KMS-11 (cell line): Measurements from ENCODE around the gene INO80D.
"Not testable (repeated sequence)": the region's sequence is repeated elsewhere in the genome, so short reads cannot be mapped to it uniquely, and the experiment has no call there.

ENCODE experiments used
- H2AFZ ChIP-seq: fragments of 200-600 bp; sonication (generic); 2 replicates; pipeline ENCODE4 v1.6.1; 2016; ENCODE audit warnings: antibody characterized with exemption, mixed run types, low read depth
- H3K27ac ChIP-seq: fragments of 200-600 bp; sonication (generic); 2 replicates; pipeline ENCODE4 v1.6.1; 2016; ENCODE audit warnings: mild to moderate bottlenecking, mixed run types
- H3K27me3 ChIP-seq: fragments of 200-600 bp; sonication (generic); 2 replicates; pipeline ENCODE4 v1.6.1; 2017; ENCODE audit warnings: mild to moderate bottlenecking, low read depth, mixed run types, moderate library complexity; ENCODE audit not compliant: insufficient read depth
- H3K36me3 ChIP-seq: fragments of 200-600 bp; sonication (generic); 2 replicates; pipeline ENCODE4 v1.6.1; 2017; ENCODE audit warnings: mild to moderate bottlenecking, mixed run types; ENCODE audit not compliant: insufficient read depth
- H3K4me1 ChIP-seq: fragments of 200-600 bp; sonication (generic); 2 replicates; pipeline ENCODE4 v1.6.1; 2016; ENCODE audit warnings: mild to moderate bottlenecking, low read depth, mixed run types; ENCODE audit not compliant: poor library complexity, severe bottlenecking
- H3K4me2 ChIP-seq: fragments of 200-600 bp; sonication (generic); 2 replicates; pipeline ENCODE4 v1.7.0; 2016; ENCODE audit warnings: mild to moderate bottlenecking, mixed run types
- H3K4me3 ChIP-seq: fragments of 200-600 bp; sonication (generic); IDR thresholded peaks from 2 replicates; pipeline ENCODE4 v1.6.1; 2017; ENCODE audit warnings: low read depth, low read length, mixed read lengths; ENCODE audit not compliant: insufficient read depth
- H3K79me2 ChIP-seq: fragments of 200-600 bp; sonication (generic); 2 replicates; pipeline ENCODE4 v1.6.1; 2016; ENCODE audit warnings: low read depth, mixed run types; ENCODE audit not compliant: insufficient read depth
- H3K9ac ChIP-seq: fragments of 200-600 bp; sonication (generic); 2 replicates; pipeline ENCODE4 v1.6.1; 2016; ENCODE audit warnings: mild to moderate bottlenecking, mixed run types
- H4K20me1 ChIP-seq: fragments of 200-600 bp; sonication (generic); 2 replicates; pipeline ENCODE4 v1.6.1; 2016; ENCODE audit warnings: mild to moderate bottlenecking, mixed run types; ENCODE audit not compliant: insufficient read depth
- TF ChIP-seq, protein P1 (sequence below): fragments of 200-600 bp; sonication (generic); conservative IDR thresholded peaks from 2 replicates; pipeline ENCODE4 v1.6.1; 2017; ENCODE audit warnings: low read depth, mild to moderate bottlenecking, antibody characterized with exemption, low read length, moderate library complexity, mixed read lengths

The INO80D gene

DNA sequence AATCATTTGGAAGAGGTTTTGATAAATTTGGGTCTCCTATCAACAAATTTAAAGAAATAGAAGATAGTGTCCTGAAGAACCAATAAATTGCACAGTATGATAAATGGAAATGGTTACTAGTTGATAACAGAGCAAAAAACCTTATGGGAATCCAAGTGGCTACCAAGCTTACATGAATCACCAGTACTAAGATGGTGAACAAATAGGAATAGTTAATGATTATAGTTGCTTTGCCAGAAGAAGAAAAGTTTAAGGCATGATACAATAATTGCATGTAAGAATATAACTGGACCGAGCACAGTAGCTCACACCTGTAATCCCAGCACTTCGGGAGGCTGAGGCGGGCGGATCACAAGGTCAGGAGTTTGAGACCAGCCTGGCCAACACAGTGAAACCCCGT, 19.6 kb upstream of the INO80D start:
- H3K4me1 ChIP-seq, result no peaks in the 10 kb centered on the region
- no peak overlapping the region for H2AFZ ChIP-seq
- H3K27ac ChIP-seq, result no peak overlapping the region
- no peaks in the 10 kb centered on the region for H3K27me3 ChIP-seq
- H3K36me3 ChIP-seq, result no peaks in the 10 kb centered on the region
- H3K4me3 ChIP-seq, result no peak overlapping the region
- TF ChIP-seq, protein P1, sequence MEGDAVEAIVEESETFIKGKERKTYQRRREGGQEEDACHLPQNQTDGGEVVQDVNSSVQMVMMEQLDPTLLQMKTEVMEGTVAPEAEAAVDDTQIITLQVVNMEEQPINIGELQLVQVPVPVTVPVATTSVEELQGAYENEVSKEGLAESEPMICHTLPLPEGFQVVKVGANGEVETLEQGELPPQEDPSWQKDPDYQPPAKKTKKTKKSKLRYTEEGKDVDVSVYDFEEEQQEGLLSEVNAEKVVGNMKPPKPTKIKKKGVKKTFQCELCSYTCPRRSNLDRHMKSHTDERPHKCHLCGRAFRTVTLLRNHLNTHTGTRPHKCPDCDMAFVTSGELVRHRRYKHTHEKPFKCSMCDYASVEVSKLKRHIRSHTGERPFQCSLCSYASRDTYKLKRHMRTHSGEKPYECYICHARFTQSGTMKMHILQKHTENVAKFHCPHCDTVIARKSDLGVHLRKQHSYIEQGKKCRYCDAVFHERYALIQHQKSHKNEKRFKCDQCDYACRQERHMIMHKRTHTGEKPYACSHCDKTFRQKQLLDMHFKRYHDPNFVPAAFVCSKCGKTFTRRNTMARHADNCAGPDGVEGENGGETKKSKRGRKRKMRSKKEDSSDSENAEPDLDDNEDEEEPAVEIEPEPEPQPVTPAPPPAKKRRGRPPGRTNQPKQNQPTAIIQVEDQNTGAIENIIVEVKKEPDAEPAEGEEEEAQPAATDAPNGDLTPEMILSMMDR, result no peak
- H3K4me2 ChIP-seq, result no peak overlapping the region
- H3K79me2 ChIP-seq, result no peaks in the 10 kb centered on the region
- no peak overlapping the region for H3K9ac ChIP-seq
- H4K20me1 ChIP-seq, result no peaks in the 10 kb centered on the region

DNA sequence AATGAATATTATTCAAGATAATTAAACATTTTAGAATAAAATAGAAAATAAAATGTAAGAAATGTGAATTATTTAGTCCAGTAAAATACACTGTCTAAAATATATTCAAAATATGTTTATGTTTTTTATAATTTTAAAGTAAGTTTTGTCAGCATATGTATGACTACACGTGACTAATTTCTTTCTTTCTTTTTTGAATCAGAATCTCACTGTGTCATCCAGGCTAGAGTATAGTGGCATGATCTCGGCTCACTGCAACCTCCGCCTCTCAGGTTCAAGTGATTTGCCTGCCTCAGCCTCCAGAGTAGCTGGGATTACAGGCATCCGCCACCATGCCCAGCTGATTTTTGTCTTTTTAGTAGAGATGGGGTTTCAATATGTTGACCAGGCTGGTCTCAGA, 19.1 kb upstream of the INO80D start:
- Histone ChIP-seq H4K20me1 (no peaks in the 10 kb centered on the region), H3K9ac (no peak overlapping the region), H3K4me2 (no peak overlapping the region), H3K4me3 (no peak overlapping the region), H2AFZ (no peak overlapping the region), H3K4me1 (no peaks in the 10 kb centered on the region), H3K27me3 (no peaks in the 10 kb centered on the region), H3K79me2 (no peaks in the 10 kb centered on the region), H3K27ac (no peak overlapping the region), H3K36me3 (no peaks in the 10 kb centered on the region)
- TF ChIP-seq, protein P1, result no peak

- not testable (repeated sequence) for H4K20me1 ChIP-seq, H3K27me3 ChIP-seq, H3K79me2 ChIP-seq, H2AFZ ChIP-seq, H3K4me1 ChIP-seq, H3K9ac ChIP-seq, H3K27ac ChIP-seq, H3K4me2 ChIP-seq, H3K4me3 ChIP-seq, H3K36me3 ChIP-seq
Measured at GRCh38 chr2:206098872-206099271, 12.9 kb upstream of the INO80D start.

- Histone ChIP-seq H3K4me1 (no peaks in the 10 kb centered on the region), H3K9ac (no peak overlapping the region), H3K27ac (no peak overlapping the region), H3K79me2 (no peaks in the 10 kb centered on the region), H3K27me3 (no peaks in the 10 kb centered on the region), H3K36me3 (no peaks in the 10 kb centered on the region), H2AFZ (no peak overlapping the region), H4K20me1 (no peaks in the 10 kb centered on the region), H3K4me2 (no peak overlapping the region), H3K4me3 (no peak overlapping the region)
- TF ChIP-seq, protein P1, result no peak
Measured at GRCh38 chr2:206098471-206098870, 12.5 kb upstream of the INO80D start.

GRCh38 chr2:206096876-206097275, 10.9 kb upstream of the INO80D start:
- Histone ChIP-seq H3K36me3 (no peaks in the 10 kb centered on the region), H3K27me3 (no peaks in the 10 kb centered on the region), H3K9ac (no peak overlapping the region), H3K4me1 (no peaks in the 10 kb centered on the region), H4K20me1 (no peaks in the 10 kb centered on the region), H2AFZ (no peak overlapping the region), H3K4me2 (no peak overlapping the region), H3K4me3 (no peak overlapping the region), H3K79me2 (no peaks in the 10 kb centered on the region), H3K27ac (no peak overlapping the region)
- TF ChIP-seq, protein P1, result no peak
